Breast epithelium (tissue), 3 donors: ENCODE data around the gene PGM2.

Experiments
- CTCF ChIP-seq, 3 donors: fragments of 450-650 bp; IDR thresholded peaks; one replicate each; pipeline ENCODE4 v1.5.1; 2016 to 2017; ENCODE audit warnings: antibody characterized with exemption in 3 of 3, mild to moderate bottlenecking in 3 of 3, moderate library complexity in 3 of 3
- POLR2A ChIP-seq: fragments of 450-650 bp; IDR thresholded peaks from one replicate; pipeline ENCODE4 v1.6.1; 2016; ENCODE audit warnings: antibody characterized with exemption, mild to moderate bottlenecking, moderate library complexity
- POLR2AphosphoS5 ChIP-seq, 3 donors: sonication (generic); formaldehyde crosslinking; IDR thresholded peaks; one replicate each; pipeline ENCODE4 v1.6.1; 2017; ENCODE audit warnings: antibody characterized with exemption in 3 of 3

GRCh38 chr4:37781131-37781455, 45.4 kb upstream of the PGM2 start:
- no peak for TF ChIP-seq POLR2A
- TF ChIP-seq CTCF (IDR thresholded peaks at IDR 0.05) = no peak
- TF ChIP-seq POLR2AphosphoS5 (IDR thresholded peaks at IDR 0.05) = no peak
